Epidermal melanocyte (primary cell): Measurements from ENCODE around the gene HMGN2.
"Not testable (repeated sequence)": the region's sequence is repeated elsewhere in the genome, so short reads cannot be mapped to it uniquely, and the experiment has no call there.

Experiments used
- DNase-seq: peaks from one replicate; pipeline ENCODE4 v3.0.0; 2011; ENCODE audit warnings: low spot score; ENCODE audit not compliant: insufficient read length

Gene HMGN2

DNA sequence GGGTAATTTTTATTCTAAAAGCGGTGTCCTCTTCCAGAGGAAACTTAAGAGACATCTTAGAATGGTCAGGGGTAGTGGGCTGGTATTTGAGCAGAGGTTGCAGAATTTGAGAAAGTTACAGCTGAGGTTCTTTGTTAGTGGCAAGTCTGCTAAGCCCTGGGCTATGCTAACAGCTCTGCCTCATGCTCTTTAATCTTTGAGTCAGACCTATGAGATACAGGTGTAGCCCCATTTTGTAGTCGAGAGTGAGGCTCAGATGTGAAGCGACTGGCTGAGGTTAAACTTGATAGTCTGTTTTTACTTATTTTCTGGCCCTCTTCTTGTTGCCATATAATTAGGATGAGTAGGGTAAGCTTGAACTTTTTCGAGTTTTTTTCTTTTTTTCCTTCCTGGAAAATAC lies 4.7 kb downstream of the HMGN2 start:
- DNase-seq: no peak

DNA sequence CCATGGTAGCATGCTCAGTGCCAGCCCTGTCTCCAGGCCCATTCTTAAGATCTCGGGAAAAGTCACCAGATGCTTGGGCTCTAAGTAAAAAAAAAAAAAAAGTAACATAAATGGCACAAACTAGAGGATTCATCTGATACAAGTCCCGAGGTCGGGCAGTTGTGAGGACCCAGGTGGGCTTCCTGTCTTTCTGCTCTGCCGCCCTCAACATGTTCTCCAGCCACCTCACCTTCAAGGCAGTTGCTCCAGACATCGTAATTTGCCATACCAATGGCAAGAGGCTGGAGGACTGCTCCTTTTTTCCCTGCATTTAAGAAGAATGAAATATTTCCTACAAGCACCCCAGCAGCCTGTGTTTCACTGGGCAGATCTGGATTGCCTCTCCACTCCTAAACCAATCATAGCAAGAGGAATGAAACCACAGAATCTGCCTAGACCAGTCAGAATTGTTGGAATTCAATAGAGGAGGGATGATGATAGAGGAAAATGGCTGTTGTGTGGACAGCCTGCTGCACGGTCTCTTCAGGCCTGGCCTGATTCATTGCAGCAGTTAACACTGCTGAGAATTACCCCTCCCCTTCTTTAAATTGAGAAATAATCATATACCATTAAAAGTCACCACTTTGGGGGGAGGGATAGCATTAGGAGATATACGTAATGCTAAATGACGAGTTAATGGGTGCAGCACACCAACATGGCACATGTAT lies 5.4 kb downstream of the HMGN2 start:
- no peak for DNase-seq

DNA sequence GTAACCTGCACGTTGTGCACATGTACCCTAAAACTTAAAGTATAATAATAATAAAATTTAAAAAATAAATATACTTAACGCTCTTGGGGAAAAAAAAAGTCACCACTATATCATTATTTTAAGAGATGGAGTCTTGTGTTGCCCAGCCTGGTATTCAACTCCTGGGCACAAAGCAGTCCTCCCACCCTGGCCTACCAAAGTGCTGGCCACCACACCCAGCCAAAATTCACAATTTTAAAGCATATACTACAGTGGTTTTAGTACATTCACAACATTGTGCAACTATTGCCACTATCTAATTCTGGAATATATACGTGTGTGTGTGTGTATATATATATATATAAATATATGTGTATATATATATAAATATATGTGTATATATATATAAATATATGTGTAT lies 5.9 kb downstream of the HMGN2 start:
- DNase-seq: no peak

DNA sequence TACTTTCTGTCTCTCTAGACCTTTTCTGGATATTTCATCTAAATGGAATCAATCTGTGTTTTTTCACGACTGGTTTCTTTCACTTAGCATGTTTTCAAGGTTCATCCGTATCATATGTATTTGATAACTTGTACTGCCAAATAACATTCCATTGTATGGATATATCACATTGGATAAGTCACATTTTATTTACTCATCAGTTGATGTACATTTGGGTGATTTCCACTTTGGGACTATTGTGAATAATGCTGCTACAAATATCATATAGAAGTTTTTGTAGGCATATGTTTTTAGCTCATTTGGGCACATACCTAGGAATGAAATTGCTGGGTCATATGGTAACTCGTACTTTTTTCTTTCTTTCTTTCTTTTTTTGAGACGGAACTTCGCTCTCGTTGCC lies 6.7 kb downstream of the HMGN2 start:
- no peak for DNase-seq

DNA sequence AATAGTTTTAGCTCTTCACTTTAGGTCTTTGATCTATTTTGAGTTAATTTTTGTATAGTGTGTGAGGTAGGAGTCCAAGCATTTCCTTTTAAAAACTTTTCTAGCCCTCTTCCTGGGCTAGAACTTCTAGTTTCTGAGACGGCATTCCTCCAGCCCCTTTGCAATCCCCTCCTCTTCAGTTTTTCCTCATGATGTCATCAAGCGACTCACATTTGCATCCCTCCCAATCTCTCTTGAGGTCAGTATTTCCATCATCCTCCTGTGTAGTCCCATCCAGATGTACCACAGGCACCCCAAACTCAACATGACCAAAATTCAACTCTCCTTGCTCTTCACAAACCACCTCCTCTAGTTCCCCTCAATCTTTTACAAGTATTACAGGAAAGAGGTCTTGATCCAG lies 10.7 kb downstream of the HMGN2 start:
- DNase-seq: no peak

DNA sequence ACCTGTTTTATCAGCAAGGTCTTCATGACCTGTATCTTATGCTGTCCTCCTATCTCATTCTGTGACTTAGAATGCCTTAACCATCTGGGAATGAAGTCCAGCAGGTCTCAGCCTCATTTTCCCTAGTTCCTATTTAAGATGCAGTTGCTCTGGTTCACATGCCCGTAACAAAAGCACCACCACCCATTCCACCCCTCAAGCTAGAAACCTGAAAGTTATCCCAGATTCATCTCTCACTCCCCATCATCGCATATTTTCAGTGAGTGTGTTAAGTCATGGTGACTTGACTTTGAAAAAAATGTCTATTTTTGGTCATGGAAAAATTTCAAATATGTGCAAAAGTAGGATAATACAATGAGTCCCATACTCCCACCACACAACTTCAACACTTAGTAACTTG lies 11.7 kb downstream of the HMGN2 start:
- no peak for DNase-seq

DNA sequence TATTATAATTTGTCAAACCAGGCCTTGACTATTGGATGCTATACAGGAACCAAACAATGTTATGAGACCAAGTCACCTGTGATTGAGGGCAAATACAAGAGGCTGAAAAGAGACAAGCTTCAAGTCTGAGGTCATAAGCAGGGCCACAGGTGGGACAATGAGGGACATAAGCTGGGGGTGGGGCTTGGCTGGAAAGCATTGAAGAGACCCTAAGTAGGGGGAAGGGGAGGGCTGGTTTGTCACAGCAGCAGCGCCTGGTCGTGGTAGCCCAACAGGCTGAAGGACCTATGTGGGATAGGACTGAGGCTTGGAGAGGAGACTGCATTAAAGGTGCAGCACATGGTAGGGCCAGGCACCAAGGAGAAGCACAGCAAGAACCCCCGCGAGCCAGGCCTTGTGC lies 17.9 kb downstream of the HMGN2 start:
- no peak for DNase-seq

DNA sequence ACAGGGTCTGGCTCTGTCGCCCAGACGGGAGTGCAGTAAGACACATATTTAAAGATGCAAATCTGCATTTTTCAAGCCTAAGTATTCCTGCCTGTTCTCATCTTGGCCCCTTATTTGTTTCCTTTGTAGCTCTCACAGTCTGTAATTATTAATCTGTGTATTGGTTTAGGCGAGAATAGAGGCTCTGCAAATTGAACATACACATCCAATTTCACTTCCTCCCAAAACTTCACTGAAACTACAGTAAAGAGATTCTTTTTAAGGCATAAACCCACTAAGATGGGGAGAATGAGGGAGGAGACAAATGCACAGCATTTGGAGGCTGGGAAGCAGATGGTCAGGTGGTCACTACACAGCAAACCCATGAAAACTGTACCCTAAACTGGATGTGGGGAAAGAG lies 21.0 kb downstream of the HMGN2 start:
- no peak for DNase-seq

DNA sequence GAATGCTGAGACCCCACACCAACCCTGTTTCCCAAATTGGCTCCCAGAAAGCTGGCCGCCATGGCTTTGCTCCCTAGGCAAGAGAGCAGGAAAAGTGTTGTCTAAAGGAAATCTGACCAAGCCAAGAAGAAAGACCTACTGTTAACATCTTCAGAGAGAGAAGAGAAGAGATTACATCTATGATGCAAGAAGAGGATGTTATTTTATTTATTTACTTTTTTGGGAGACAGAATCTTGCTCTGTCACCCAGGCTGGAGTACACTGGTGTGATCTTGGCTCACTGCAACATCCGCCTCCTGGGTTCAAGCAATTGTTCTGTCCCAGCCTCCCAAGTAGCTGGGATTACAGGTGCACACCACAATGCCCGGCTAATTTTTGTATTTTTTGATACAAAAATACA lies 21.7 kb downstream of the HMGN2 start:
- DNase-seq: no peak

DNA sequence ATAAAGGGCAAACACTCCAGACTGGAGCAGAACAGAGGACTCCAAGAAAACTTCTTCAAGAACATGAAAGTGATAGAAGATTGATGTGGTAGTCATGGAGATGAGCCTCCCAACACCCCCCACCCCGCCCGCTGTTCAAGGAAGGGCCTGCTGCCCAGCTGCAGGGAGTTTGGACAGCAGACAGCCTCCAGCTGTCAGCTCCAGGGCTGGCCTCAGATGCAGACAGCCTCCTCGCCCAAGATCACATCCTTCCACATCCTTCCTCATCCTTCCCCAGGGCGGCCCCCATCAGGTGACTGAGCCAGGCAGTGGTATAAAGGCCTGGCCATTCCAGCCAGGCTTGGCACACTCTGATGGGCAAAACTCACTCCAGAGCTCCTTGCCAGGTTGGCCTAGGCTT lies 24.6 kb downstream of the HMGN2 start:
- no peak for DNase-seq

DNA sequence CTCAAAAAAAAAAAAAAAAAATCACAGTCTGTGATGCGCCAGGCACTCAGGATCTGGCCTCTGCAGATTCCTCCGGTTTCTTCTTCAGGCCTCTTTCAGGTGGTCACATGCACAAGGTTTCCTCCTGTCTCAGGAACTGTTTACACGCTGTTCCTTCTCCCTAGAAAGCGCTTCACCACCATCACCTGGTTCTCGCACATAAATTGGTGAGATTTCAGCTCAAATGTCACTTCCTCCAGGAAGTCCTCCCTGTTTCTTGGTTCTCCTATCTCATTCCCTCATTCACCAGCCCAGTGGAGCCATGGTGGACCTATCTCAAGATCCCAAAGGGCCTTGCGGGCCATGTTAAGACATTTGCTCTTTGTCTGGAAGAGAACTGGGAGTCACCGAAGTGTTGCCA lies 26.7 kb downstream of the HMGN2 start:
- no peak for DNase-seq

DNA sequence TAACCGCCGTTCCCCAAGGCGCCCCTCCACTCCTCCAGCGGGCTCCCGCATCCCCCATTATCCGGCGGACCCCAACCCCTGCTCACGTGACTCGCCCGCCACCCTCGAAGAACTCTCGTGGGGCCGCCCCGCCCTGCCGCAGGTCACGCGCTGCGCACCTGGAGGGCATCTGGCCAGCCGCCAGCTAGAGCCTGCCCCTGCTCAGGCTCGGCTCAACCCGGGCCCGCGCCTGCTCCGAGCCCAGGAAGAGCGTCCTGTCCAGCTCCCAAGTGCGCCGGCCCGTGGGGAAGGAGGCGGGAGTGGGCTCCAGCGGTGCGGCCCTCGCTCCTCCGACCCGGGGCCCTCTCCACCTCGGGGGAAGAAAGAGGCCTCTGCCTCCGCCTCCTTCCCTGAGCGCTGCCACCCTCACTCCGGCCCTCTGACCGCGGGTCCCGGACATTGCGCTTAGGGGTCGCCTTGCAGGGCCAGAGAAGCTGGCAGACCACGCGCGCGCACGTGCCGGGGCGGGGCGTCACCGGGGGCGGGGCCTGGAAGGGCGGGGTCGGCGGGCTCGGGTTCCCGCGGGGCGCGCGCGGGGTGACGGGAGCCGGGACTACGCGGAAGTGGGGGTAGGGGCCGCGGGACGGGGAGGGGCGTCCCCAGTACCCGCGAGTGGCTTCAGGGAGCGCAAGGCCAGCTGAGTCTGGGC lies 28.4 kb downstream of the HMGN2 start:
- DNase-seq: peak; percentile 77

DNA sequence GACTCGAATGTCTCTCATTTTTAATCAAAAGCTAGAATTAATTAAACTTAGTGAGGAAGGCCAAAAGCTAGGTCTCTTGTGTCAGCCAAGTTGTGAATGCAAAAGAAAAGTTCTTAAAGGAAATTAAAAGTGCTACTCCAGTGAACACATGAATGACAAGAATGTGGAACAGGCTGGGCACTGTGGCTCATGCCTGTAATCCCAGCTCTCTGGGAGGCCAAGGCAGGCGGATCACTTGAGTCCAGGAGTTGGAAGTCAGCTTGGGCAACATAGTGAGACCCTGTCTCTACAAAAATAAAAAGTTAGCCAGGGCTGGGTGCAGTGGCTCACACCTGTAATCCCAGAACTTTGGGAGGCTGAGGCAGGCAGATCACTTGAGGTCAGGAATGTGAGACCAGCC lies 38.5 kb downstream of the HMGN2 start:
- DNase-seq: not testable (repeated sequence)

DNA sequence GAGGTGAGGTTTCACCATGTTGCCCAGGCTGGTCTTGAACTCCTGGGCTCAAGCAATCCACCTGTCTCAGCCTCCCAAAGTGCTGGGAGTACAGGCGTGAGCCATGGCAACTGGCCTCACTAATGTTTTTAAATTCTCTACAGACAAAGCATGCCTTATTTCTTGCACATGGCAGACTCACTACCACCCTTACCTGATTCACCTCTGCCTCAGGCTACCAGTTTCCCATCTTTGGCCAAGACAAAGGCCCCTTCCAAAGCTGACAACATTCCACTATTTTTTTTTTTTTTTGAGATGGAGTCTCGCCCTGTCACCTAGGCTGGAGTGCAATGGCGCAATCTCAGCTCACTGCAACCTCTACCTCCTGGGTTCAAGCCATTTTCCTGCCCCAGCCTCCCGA lies 43.6 kb downstream of the HMGN2 start:
- DNase-seq: not testable (repeated sequence)

DNA sequence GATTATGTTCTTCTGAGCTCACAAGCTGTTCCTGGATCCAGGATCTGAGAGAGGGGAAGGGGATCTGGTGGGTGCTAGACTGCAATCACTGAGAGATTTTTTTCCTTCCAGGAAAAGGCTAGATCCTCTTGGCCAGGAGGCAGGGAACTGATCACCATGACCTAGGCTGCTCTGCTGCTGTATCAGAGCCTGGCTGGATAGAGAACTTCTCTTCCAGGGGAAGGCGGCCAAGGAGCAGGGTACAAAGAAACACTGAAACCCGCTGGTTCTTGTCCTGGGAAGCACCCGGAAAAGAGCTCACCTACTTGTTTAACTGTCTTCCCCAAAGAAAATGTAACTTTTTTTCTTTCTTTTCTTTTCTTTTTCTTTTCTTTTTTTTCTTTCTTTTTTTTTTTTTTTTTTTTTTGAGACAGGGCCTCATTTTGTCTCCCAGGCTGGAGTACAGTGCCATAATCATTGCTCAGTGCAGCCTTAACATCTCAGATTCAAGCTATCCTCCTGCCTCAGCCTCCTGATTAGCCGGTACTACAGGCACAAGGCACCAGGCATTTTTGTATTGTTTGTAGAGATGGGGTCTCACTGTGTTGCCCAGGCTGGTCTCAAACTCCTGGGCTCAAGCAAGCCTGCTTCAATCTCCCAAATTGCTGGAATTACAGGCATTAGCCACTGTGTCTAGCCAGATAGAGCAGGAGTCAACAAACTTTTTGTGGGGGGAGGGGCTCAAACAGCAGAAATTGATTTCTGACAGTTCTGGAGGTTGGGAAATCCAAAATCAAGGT lies 44.9 kb downstream of the HMGN2 start:
- DNase-seq: no peak

DNA sequence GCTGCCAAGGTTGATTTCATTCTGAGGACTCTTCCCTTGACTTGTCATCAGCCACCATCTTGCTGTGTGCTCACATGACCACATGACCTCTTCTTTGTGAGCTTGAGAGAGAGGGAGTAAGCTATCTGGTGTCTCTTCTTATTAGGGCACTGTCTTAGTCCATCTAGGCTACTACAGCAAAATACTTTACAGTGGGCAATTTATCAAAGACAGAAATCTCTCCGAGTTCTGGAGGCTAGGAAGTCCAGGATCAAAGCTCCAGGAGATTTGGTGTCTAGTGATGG lies 45.5 kb downstream of the HMGN2 start:
- DNase-seq: no peak

DNA sequence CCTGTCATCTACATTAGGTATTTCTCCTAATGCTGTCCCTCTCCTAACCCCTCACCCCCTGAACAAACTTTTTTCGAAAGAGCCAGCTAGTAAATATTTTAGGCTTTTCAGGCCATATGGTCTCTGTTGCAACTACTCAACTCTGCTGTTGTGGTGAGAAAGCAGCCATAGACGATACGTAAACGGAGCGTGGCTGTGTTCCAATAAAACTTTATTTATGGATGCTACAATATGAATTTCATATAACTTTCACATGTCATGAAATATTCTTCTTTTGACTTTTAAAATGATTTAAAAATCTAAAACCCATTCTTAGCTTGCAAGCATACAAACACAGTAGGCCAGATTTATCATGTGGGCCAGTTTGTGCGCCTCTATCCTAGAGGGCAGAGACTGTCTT lies 46.1 kb downstream of the HMGN2 start:
- DNase-seq: no peak

DNA sequence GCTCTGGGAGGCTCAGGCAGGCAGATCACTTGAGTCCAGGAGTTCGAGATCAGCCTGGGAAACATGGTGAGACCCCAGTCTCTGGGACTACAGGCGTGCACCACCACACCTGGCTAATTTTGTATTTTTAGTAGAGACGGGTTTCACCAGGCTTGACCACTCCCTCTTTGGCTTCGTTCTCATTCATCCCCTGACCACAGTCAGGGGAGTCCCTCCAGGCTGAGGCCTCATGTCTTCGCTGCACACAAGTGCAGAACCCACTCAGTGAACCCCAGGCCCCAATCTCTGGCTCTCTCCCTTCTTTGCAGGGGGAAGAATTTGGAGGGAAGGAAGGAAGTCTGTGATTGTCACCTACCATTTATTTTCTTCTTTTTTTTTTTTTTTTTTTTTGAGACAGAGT lies 48.1 kb downstream of the HMGN2 start:
- DNase-seq: no peak

DNA sequence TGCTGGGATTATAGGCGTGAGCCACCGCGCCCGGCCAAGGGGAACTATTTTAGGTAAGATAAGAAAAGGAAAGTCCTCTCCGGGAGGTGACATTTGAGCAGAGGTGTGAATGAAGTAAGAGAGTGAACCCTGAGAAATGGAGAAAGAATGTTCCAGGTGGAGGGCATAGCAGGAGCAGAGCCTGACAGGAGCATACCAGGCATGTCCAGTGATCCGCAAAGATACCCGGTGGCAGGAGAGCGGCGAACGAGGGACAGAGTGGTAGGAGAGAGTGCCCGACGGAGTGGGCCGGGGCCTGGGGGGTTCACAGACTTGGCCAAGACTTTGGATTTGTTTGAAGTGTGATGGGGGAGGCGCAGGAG lies 49.4 kb downstream of the HMGN2 start:
- no peak for DNase-seq

DNA sequence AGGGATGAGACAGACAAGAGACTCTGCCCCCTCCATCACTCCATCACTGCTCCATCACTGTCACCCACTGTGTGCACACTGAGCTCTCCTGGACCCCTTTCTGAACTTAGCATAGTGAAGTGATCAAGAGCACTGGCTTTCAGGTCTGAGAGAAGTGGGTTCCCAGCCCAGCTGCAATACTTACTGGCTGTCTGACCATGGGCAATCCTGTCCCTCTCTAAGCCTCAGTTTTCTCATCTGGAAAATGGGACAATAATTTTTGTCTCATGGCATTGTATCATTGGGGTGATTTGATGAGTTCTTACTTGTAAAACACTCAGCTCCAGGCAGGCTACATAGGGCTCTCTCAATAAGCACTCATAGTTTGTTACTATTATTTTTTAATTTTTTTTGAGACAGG lies 49.8 kb downstream of the HMGN2 start:
- no peak for DNase-seq

DNA sequence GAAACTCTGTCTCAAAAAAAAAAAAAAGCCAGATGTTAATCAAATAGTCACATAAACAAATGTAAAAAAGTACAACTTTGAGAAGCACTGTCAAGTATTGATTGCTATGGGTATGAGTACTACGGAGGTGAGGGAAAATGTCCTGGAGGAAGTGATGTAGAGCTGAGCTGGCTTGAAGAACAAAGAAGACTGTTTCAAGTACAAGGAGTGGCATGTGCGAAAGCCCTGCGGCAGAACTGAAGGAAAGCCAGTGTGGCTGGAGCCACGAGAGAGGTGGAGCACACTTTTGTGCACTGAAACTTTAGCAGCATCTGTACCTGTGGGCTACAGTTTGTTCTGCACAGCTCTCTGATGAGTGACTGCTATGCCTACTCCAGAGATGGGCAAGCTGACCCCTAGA lies 51.9 kb downstream of the HMGN2 start:
- no peak for DNase-seq
